Mammary epithelial cell (primary cell): Measurements from ENCODE around the gene TFDP2.

Experiments used
- CTCF ChIP-seq, 2 donors: IDR thresholded peaks in 1 of 2; conservative IDR thresholded peaks in 1 of 2; 2 replicates each; pipeline ENCODE4 v1.5.1; 2011 to 2012; ENCODE audit warnings: inconsistent platforms in 2 of 2, low read length in 2 of 2, mild to moderate bottlenecking in 2 of 2, control low read depth in 1 of 2, low read depth in 1 of 2; ENCODE audit not compliant: insufficient read depth in 1 of 2; ENCODE audit errors: extremely low read depth in 1 of 2
- EZH2 ChIP-seq: IDR thresholded peaks from 2 replicates; pipeline ENCODE4 v1.6.1; 2012; ENCODE audit warnings: low read length, inconsistent platforms, borderline replicate concordance

GRCh38 chr3:142115867-142116668 is 33.3 kb downstream of the TFDP2 start:
- TF ChIP-seq EZH2 (no peak), CTCF (conservative IDR thresholded peaks at IDR 0.05 in 1 of 2, IDR thresholded peaks at IDR 0.05 in 1 of 2; ENCODE audit: extremely low read depth in 1 of 2, insufficient read depth in 1 of 2, low read depth in 1 of 2, low read length in 2 of 2) (no peak)
